Measurements from ENCODE around the gene INTS3. TPM values are rescaled to one million over a fixed set of nuclear protein-coding genes. Genes with fewer than 3 reads are reported as not detected.
A peak's percentile ranks its signal among the peaks of the same experiment; 100 is the strongest.

Gene INTS3
- total and polyA plus RNA-seq, 10 of the 15 experiments (the other 5 are each of a cell fraction or from before 2014, with no cell fraction given), result 12.6 to 87.4 (median 30.8) TPM

- ChIA-PET CTCF (interaction anchor here (0.6 to 1.2 kb wide), 6 partner anchors 9 to 211 kb away, joined by 3 to 4 read pairs (median 3); no protein-coding TSS in a partner anchor), POLR2A (interaction anchor here (0.6 to 1.6 kb wide), 6 partner anchors 11 to 213 kb away, joined by 3 to 6 read pairs (median 4); no protein-coding TSS in a partner anchor), RAD21 (ENCODE audit: unreplicated experiment) (interaction anchor here (0.7 to 1.9 kb wide), 8 partner anchors 15 to 211 kb away, joined by 3 to 5 read pairs (median 4); partner anchors contain the start of genes INTS3, NPR1 and RAB13), SMC1A (ENCODE audit: uncharacterized antibody, unreplicated experiment) (interaction anchor here (0.6 to 1.1 kb wide), 5 partner anchors 11 to 213 kb away, joined by 3 read pairs; no protein-coding TSS in a partner anchor)
- WGBS (ENCODE audit: insufficient coverage, insufficient replicate concordance, low lambda C conversion rate, missing lambda C conversion rate), result 1% methylated on average over 74 of the region's 83 CpGs
- Histone ChIP-seq H3K36me3 (ENCODE audit: control insufficient read depth in 2 of 2, insufficient read depth in 2 of 2, low read length in 1 of 2) (peaks cover 7 to 21% of the 10 kb centered on the region in 2 experiments), H3K9ac (ENCODE audit: control insufficient read depth, insufficient read depth, low read length) (peak overlapping the region; percentile 49), H4K20me1 (ENCODE audit: control insufficient read depth, insufficient read depth) (no peaks in the 10 kb centered on the region), H2AFZ (ENCODE audit: control insufficient read depth, low read depth, low read length) (peak overlapping the region; percentile 81), H3K9me3 (replicated peaks; ENCODE audit: control insufficient read depth, insufficient read depth, low read length) (no peaks in the 10 kb centered on the region), H3K79me2 (ENCODE audit: control insufficient read depth, insufficient read depth, low read length) (no peaks in the 10 kb centered on the region), H3K27ac (ENCODE audit: control insufficient read depth, insufficient read depth) (peak overlapping the region; percentile 56), H3K4me1 (ENCODE audit: control insufficient read depth, insufficient read depth, low read length) (peaks cover 3% of the 10 kb centered on the region), H3K4me2 (ENCODE audit: control insufficient read depth, insufficient read depth) (peak overlapping the region; percentile 87), H3K4me3 (peak overlapping the region; percentile 81), H3K27me3 (replicated peaks in 1 of 2; ENCODE audit: control insufficient read depth in 2 of 2, insufficient read depth in 2 of 2, low read length in 1 of 2) (no peaks in the 10 kb centered on the region)
- peak; percentile 84 for ATAC-seq
- intact Hi-C loops (cut with micrococcal nuclease; ENCODE audit: unreplicated experiment), result no loop called here
- no TSS peak for BruUV-seq (replicated peaks)
- DNase-seq (ENCODE audit: low read depth, low spot score), result no peak
- peak; percentile 66 for FAIRE-seq
- in situ Hi-C loops (cut with MboI), result no loop called here
- TF ChIP-seq RBBP5 (conservative IDR thresholded peaks at IDR 0.05) (no peak), SPI1 (IDR thresholded peaks at IDR 0.05; ENCODE audit: borderline replicate concordance, insufficient read depth, low read depth, low read length) (peak; percentile 45; the same call in 1 of the 2 replicates), NR2C2 (IDR thresholded peaks at IDR 0.05; ENCODE audit: borderline replicate concordance, control insufficient read depth, insufficient read length, low read depth) (no peak), POLR2A (IDR thresholded peaks at IDR 0.05; ENCODE audit: low read depth, low read length) (peak; percentile 87), USF1 (IDR thresholded peaks at IDR 0.05; ENCODE audit: borderline replicate concordance, extremely low read length, insufficient read depth, low read depth, low read length) (no peak), NFXL1 (IDR thresholded peaks at IDR 0.05; ENCODE audit: borderline replicate concordance) (no peak), ATF7 (IDR thresholded peaks at IDR 0.05; ENCODE audit: low read depth) (no peak), SKIL (IDR thresholded peaks at IDR 0.05; ENCODE audit: low read depth, poor library complexity, severe bottlenecking) (no peak), EED (IDR thresholded peaks at IDR 0.05; ENCODE audit: low read depth) (no peak), ZNF687 (IDR thresholded peaks at IDR 0.05) (peak; percentile 82), BCL11A (IDR thresholded peaks at IDR 0.05; ENCODE audit: low read depth, low read length) (no peak), MAX (IDR thresholded peaks at IDR 0.05; ENCODE audit: low read depth, low read length) (no peak), HDAC6 (IDR thresholded peaks at IDR 0.05; ENCODE audit: unreplicated experiment) (peak; percentile 83), CEBPB (IDR thresholded peaks at IDR 0.05; ENCODE audit: borderline replicate concordance in 1 of 2, low read depth in 2 of 2, low read length in 2 of 2) (no peak), HDAC2 (IDR thresholded peaks at IDR 0.05) (no peak), CBX3 (IDR thresholded peaks at IDR 0.05; ENCODE audit: borderline replicate concordance, low read depth) (no peak)
Observed at GRCh38 chr1:153775458-153776327, 47.8 kb downstream of the INTS3 start.

Measured in GM12878 (cell line).